Lung microvascular endothelial cell (primary cell): ENCODE data around the gene GTPBP3. TPM values are rescaled to one million over a fixed set of nuclear protein-coding genes. Genes with fewer than 3 reads are reported as not detected.
A peak's percentile ranks its signal among the peaks of the same experiment; 100 is the strongest.

ENCODE experiments used
- DNase-seq, 2 donors: peaks; one replicate each; pipeline versions ENCODE4 v3.0.0 to v3.0.0-alpha.2; 2010; ENCODE audit warnings: low read depth in 2 of 2
- total RNA-seq: library from RNA; depleted of rRNA; stranded (reverse); fragments of >200 nt; gene quantifications from 2 replicates; pipeline ENCODE4 v1.2.1, GENCODE V29; 2014

Gene GTPBP3
- total RNA-seq, 1 donor from 2014 or later, result 6.3 TPM

DNA sequence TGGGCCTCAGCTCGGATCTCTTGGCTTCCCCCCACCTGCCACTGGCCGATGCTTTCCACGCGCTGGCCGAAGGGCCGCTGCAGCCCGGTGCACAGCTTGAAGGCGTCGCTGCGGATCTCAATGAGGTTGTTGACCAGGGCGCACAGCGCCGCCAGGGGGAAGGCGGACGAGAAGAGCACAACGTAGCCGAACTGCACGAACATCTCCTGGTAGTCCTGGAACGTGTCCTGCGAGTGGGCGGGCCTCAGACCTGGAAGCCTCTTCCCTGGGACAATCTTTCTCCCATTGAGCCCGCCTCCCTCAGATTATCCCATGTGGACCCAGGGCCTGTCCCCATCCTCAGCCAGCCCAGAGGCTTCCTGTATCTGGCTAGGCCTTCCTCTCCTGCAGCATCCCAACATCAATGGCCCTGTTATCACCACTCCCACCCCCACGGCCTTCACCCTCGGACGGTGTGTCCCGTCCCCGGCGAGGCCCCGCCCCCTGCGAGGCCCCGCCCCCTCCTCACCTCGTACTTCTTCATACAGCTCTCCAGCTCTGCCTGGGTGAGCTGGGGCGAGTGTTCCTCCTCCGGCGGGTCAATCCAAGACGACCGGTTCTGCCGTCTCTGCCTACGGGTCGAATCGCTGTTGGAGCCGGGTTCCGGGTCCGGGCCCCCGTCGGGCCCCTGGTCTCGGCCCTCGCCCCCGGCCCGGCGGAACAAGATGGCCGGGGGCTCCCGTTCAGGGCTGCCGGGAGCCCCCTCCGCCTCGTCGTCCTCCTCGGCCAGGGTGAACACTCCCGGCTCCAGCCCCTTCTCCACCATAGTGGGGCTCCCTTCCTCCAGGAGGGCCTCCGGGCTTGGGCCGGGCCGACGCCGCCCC, 9.5 kb upstream of the GTPBP3 start:
- no peak for DNase-seq

GRCh38 chr19:17328517-17329365, 8.6 kb upstream of the GTPBP3 start:
- no peak for DNase-seq

GRCh38 chr19:17329366-17330261, 7.7 kb upstream of the GTPBP3 start:
- no peak for DNase-seq

DNA sequence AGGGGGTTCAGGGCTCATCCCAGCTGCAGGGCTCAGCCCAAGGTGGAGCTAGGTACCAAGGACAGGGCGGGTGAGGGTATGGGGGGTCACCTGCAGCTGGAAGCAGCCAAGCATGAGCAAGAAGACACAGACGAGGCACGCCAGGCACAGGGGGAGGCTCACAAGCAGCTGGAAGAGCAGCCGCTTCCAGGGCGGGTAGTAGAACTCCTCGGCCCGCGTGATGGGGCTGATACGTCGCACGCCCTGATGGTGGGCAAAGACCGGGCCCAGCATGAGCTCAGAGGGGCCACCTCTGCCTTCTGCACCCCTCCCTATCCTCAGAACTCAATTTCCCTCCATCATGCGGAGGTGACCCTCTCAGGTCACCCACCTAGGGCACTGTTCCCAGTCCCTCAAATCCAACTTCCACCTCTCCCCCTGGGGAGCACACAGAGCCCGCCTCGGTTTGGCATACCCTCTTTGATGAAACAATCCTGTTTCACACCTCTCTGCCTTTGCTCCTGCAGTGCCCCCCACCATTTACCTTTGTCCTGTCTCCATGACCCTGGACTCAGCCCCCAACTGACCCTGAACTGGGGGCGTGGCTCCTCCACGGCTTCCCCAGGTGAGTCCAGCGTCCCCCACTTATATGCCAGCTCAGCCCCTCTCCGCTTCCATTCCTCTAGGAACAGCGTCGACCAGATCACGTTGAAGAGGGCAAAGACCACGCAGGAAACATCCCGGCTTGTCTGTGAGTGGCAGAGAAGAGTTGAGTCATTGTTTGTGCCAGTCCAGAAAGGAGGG, 6.9 kb upstream of the GTPBP3 start:
- no peak for DNase-seq

GRCh38 chr19:17331045-17331558, 6.3 kb upstream of the GTPBP3 start:
- DNase-seq, result no peak

DNA sequence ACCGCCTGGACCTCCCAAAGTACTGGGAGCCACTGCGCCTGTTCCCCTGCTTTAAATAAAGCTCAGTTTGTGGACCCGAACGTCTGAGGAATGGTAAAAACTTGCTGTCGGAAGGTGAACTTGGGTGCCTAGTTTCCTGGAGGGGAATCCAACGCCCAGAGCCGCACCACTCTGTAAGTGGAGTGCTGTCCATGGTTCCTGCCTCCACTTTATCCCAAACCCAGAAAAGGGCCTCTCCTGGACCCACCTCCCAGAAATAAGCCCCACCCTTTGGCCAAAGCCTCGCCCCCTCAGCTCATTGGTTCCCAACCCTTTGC, 5.0 kb upstream of the GTPBP3 start:
- no peak for DNase-seq

- DNase-seq, result peak; percentile 50 to 60
Observed at GRCh38 chr19:17332677-17333581, 4.4 kb upstream of the GTPBP3 start.

DNA sequence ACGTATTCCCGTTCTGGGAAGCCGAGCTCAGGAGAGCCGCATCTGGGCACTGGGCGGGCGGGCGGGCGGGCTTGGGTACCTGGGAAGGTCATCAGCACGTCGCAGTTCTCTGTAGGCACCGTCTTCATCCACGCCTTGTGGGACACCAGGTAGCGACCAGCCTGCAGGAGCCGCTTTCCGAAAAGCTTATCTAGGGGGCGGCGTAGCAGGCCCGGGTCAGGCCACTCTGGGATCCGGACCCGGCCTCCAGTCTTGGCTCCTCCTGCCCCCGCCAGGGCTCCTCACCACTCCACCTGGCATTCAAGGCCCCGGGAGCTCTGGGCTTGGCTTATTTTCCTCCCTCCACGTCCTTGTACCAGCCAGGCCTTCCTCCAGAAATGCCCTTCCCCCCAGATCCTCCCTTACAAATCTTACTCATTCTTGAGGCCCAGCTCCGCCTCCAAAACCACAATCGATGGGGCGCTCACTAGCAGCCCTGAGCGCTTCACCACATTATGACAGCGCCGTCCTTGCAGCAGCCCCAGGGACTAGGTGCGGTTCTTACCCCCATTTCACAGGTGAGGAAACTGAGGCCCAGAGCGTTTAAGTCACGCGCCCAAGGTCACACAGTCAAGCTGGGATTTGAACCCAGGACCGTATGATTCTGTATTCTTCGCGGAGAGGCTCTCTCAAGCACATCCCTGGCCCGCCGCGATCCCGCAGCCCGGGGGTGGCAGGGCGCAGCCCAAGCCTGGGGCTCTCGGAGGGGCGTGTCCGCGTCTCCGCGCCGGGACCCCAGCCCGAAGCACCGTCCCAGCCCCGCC, 3.5 kb upstream of the GTPBP3 start:
- peak in 1 of 2 donors; percentile 44 for DNase-seq

DNA sequence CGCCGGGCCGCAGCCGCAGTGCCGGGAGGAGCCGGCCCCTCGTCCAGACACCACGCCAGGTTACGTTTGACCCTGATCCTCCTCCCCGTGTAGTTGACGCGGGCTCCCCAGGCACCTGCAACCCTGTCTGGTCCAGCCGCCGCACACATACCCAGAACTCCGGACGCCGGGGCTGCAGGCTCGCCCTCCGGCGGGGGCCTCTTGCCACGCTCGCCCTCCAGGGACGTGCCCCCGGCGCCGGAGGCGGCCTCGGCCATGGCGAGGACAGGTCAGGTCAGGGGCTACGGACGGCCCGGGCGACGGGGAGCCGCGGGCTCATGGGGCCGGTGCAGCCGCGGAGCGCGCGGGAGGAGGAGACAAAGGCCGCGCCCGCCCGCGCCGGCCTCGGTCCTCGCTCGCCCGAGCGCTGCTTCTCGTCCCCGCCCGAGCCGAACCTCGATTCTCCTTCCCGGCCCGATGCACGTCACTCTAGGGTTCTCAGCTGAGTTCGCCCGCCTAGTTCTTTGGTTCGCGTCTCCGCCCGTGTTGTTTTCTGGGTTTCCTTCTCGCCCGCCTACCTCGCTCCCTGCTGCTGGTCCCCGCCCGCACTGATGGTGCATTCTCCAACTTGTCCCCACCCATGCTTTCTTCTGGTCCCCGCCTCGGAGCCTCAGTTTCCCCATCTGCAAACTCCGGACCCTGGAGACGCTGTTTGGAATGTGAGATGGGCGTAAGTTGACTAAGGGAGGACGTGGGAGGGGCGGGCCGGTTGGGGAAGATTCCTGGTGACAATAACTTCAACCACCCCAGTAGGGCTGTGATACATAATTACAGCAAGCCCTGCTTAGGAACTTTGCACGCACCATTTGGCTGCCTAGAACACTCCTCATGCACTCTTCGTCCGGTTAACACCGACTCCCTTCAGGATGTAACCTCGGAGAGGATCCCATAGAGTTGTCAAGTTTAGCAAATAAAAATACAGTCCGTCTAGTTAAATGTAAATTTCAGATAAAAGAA, 2.6 kb upstream of the GTPBP3 start, which contains the start of gene ANO8:
Gene ANO8 (minus strand): TSS at position 442 of the 996 bp plus-strand sequence. CDS start 185 bp downstream, at position 257.
- peak; percentile 99 for DNase-seq

- DNase-seq, result no peak
Observed at GRCh38 chr19:17335575-17335974, 1.8 kb upstream of the GTPBP3 start.

- DNase-seq, result no peak
Observed at GRCh38 chr19:17337675-17338432, 501 bp downstream of the GTPBP3 start.

- no peak for DNase-seq
Observed at GRCh38 chr19:17338433-17339078, 1.2 kb downstream of the GTPBP3 start.

DNA sequence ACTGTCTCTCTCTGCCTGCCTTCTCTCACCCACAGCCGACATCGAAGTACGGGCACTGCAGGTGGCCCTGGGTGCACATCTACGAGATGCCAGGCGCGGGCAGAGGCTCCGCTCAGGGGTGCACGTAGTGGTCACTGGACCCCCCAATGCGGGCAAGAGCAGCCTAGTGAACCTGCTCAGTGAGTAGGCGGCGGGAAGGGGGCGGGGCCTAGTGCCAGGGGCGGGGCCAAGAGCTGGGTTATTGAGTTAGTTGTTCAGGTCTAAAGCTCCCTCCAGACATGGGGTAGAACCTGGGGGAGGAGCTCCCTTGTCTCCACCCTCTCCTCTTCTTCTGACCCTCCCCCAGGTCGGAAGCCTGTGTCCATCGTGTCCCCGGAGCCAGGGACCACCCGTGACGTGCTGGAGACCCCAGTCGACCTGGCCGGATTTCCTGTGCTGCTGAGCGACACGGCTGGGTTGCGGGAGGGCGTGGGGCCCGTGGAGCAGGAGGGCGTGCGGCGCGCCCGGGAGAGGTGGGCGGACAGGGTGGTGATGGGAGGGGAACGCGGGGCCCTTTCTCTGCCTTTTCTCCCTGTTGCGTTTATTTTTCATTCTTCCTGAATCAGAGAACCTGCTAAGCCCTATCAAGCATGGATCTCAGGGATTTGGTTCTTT, 1.9 kb downstream of the GTPBP3 start:
- DNase-seq, result no peak

DNA sequence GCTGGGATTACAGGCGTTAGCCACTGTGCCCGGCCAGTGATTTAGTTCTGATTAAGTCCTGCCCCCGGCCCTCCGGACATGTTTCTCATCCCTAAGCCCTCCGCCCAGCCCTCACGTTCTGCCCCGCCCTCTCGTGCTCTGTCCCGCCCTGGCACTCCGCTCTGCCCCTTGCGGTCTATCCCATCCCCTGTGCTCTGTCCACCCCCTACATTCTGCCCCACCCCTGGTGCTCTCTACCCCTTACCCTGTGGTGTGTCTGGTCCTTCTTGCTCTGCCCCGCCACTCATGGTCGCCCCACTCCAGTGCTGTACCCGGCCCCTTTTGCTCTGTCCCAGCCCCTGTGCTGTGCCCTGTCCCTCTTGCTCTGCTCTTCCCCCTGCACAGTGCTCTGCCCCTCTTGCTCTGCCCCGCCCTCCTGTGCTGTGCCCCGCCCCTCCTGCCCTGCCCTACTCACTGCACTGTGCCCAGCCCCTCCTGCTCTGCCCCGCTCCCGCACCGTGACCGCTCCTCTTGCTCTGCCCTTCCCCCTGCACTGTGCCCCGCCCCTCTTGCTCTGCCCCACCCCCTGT, 3.0 kb downstream of the GTPBP3 start:
- no peak for DNase-seq

- DNase-seq, result no peak
Observed at GRCh38 chr19:17340871-17341357, 3.6 kb downstream of the GTPBP3 start.
